T-helper 9 cell (primary cell): ENCODE measurements around the gene TCF4.

Source experiments
- DNase-seq: peaks from one replicate; pipeline ENCODE4 v3.0.0-alpha.2; 2020
- total RNA-seq, 2 donors: gene quantifications; one replicate each; lab custom pipeline; 2026; lab: John Stamatoyannopoulos, UW

The TCF4 gene
- 0 to 0.63 reads per million in 2 donors for total RNA-seq

DNA sequence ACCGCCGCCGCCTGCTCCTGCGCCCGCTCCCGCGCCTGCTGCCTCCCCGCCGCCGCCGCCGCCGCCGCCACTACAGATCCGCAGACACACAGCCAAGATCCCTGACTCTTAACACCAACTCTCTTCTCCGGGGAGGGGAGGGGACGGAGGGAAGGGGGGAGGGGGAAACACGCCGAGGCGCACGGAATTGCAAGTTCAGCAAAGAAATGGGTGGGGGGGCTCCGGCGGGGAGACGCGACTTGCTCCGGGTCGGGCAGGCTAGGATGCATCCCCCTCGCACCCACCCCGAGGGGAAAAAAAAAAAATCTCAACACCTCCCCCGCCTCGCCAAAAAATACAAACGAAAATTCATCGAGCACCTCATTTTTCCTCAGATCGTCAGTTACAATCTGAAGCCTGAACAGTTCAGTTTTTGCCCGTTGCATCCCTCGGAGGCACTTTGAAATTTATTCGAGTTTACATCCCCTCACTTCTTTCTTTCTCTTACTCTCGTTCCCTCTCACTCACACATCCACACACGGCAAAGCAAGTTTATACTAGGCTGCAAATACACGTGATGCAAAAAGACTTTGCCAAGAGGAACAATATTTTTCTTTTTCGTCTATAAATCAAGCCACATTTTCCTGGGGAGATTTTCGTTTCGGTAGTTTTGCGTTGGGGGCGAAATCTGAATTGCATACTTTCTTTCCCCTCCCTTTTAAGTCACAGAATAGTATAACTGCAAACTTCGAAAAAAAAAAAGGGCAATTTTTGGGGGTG lies at the start of gene TCF4:
Gene TCF4, minus strand, starts transcription at position 82 of the 759 bp plus-strand sequence. CDS start 1,076 bp downstream, outside the sequence.
- no peak for DNase-seq

DNA sequence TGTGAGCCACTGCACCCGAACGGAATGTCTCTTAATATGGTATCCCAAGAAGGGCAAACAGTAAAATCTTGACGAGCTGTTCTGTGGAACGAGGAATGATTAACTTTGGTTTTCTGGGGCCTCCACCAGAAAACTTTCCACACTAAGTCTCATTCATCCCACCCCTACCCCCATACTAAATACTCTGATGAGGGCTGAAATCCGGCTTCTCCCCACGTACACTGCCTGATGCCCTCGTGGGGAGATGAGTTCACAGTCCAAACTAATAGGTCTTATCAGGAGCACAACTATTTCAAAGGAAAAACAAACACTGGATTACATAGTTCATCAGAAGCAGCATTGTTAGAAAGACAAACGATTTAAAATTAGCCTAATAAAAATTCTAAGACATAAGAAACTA lies 49.2 kb upstream of the TCF4 start:
- DNase-seq = no peak

DNA sequence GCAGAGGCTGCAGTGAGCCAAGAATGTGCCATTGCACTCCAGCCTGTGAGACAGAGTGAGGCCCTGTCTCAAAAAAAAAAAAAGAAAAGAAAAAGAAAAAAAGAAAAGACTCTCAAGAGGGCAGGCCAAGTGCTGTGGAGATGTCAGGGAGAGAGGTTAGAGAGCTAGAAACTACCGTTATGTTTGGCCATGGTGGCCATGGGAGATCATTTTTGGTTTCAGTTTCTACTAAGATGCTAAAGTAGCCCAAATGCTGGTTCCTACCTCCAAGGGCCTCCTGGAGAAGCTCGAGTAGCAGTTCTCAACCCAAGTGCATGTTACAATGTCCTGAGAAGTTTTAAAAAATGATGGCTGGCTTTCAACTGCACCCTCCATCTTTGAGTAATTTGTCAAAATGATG lies 47.4 kb upstream of the TCF4 start:
- no peak for DNase-seq

DNA sequence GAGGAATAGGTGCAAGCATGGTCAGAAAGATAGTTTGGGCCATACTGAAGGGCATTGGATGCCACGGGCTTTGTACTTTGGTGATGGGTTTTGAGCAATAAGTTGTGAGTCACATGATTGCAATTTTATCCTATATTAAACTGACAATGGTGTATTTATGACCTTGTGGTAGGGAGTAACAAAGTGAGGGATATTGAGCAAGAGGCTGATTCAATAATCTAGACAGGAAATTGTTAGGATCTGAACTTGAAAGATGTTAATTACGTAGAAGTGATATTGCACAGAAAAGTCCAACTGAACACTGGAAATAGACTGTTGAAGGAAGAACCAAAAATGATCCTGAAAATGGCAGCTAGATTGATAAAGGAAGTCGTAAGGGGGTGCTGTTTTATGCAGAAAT lies 46.6 kb upstream of the TCF4 start:
- no peak for DNase-seq

DNA sequence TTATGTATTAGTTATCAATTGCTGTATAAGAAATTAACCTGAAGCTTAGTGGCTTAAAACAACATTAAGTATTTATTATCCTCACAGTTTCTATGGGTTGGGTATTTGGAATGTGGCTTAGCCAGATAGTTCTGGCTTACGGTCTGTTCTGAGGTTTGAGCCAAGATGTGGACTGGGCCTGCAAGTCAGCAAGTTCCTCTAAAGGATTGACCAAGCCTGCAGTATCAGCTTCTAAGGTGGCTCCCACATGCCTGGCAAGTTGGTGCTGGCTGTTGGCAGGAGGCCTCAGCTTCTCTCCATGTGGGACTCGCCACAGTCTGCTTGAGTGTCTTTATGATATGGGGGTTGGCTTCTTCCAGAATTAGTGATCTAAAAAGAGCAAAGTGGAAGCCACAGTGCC lies 45.0 kb upstream of the TCF4 start:
- no peak for DNase-seq

DNA sequence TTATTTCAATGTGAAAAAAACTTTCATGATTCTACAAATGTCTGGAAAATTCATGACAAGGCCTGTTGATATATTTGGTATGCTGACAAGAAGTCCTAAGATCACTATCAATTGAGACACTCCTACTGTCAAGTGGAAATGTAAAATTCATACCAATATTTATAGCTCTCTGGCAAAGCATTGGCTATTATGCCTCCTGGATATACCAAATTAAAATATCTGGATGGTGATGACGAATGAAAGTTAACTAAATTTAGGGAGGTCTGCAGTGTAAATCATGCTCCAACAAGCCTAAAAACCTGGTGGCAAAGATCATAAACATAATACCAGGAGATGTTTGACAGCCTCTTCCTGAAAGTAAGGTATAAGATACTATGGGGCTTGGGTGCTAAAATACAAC lies 41.1 kb upstream of the TCF4 start:
- DNase-seq = no peak

DNA sequence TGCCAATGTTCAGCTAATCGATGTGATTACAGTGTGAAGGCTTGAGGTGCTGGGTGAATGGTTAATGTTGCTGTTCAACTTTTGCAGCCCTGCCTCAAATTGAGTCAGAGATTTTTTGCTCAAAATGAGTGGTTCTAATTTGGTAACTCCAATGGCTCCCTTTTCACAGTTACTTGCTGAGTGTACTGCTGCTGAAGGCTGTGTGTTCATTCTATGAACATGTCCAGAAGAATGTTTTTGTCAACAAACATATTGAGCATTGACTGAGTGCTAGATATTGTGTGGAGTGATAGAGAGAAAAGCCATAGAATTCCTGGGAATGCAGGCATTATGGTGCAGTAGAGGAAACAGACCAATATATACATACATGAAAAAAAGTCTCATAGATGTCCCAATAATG lies 39.0 kb upstream of the TCF4 start:
- no peak for DNase-seq

DNA sequence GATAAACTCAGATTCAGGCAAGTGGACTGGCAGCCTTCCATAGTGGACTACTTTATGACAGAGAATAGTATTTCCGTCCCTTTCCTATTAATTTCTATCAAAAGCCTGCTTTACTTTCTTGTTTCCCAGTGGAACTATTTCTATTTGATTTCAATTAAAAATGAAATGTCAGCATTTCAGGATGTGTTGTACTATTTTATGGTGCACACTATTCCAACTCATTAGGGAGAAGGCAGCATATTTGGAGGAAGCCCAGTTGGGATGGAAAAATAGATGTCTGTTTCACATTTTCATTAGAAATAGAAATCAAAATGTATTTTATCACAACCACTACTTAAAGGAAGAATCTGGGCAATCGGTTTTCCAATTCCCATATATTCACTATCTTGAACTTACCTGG lies 37.9 kb upstream of the TCF4 start:
- no peak for DNase-seq

DNA sequence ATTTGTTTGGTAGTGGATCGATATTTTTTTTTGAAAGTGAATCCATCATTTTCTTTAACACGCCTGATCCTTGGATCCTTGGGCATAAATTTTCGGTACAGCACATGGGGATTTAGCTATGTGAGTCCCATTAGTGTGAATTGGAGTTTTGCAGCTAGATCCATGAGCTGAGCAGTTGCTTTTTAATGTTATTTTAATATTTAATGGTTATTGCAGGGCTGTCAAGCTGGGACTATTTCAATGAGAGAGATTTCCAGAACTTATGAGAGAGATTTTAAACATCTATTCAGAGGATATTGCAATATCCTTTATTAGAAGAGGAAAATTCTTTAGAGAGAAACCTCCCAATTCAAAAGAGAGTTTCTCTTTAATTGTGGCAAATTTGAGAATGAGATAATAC lies 35.6 kb upstream of the TCF4 start:
- DNase-seq = no peak

DNA sequence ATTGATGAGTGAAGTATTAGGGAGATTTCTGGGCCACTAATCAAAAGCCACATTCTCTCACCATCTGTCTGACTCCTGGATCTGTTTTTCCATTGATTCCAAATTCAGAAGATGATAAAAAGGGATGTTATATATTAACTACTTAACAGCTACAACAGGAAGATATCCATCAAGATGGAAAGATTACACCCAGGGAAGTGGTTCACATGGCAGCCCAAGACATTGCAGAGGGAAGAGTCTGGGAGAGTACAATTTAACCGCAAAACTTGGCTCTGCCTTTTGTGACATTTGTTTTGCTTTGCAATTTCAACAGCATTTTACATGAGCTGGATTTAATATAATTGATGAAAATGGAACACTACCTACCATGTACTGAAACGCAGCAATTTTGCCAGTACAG lies 22.5 kb upstream of the TCF4 start:
- DNase-seq = no peak

DNA sequence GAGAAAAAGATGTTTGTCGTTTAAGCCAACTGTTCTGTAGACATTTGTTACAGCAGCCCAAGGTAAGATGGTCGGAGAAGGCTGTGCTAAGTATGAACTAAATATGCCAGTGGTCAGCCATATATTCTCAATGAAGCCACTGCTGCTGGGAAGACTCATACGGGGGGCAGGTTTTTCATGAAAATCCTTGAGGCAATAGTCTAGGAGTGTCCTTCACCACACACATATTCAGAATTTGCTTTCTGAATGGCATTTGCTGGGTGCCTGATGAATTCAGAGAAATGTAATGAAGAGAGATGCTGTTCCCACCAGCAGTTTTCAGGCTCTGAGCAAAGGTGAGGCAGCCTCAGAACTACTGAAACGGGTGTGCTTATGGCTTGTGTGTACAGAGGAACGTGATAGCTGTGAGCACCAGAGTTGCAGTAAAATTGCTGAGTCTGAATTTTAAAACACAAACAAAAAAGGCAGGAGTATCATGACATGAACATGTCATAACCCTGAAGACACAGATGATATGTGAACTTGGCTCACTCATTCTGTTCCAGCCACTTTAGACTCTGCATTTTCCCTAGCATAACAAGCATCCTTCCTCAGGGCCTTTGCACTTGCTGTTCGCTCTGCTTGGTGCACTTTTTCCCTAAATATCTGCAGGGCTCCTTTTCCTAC lies 21.3 kb upstream of the TCF4 start:
- DNase-seq = no peak

DNA sequence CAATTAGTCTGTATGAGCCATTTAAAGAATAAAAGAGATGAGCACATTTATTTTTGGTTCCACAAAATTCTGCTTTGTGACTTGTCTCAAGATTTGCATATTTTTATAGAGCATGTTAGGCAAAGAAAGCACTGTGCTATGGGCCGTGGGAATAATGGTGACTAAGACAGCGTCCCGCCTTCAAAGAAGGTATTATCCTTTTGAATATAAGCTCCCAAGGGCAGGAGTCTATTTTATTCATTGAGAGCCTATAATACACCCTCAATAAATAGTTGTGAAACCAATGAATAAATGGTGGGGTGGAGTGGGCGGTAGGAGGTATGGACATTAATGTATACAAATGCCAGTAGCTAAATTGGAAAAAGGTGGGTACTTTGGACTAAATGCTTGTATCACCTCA lies 20.5 kb upstream of the TCF4 start:
- DNase-seq = no peak

DNA sequence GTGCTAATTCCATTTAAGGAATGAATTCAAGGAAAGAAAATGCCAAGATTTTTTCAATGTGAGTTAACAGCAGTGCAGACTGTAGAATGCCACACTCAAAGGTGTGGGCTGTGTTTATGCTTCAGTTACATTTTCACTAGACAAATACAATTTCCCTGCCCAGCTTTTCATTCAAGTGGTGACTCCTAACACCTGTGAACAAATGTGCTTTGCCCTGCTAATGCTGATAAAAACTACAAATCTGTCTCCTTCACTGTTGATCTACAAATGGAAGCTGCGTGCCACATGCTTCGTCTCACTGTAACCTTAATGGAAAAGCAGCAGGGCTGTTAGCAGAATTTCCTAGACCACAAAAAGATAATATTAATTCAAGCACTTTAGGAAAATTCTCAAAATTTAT lies 19.8 kb upstream of the TCF4 start:
- DNase-seq = no peak

DNA sequence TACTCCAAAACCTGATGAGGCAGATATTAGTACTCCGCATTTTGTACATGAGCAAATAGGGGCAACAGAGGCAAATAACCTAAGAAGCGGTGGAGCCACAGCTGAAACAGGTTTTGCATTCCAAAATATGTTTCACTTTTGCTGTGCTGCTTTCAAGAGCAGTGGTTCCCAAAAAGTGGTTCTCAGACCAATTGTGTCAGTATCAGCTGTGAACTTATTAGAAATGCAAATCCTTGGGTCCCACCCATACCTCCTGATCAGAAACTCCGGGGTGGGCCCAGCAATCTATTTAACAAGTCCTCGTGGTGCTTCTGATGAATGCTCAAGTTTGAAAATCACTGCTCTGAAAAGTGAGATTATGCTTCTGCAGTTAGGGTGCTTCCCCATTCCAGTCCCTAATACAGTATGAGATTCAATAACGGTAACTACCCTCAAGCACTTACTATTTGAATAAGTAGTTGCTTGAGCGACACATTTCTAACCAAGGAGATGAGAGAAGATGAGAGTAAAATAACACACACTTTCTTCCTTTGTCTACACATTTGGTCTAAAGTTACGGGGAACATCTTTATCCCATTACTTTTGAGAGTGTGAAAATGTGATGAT lies 17.8 kb upstream of the TCF4 start:
- no peak for DNase-seq

DNA sequence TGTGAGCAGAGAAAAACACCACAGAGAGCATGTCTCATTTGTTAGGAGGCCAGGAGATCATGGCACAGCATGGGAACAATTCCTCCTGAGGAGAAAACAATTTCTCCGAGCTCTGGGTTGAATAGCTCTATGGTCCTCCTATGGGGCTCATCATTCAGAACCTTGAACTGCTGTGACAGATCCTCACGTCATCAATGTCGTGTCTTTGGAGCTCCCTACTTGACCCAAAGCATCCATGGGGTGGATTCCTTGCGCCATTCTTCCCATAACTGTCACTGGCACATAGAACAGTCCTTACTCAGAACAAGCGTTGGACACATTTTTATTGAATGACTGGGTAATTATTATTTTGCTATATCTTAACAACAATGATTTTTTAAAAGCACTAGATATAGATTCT lies 15.8 kb upstream of the TCF4 start:
- DNase-seq = no peak

DNA sequence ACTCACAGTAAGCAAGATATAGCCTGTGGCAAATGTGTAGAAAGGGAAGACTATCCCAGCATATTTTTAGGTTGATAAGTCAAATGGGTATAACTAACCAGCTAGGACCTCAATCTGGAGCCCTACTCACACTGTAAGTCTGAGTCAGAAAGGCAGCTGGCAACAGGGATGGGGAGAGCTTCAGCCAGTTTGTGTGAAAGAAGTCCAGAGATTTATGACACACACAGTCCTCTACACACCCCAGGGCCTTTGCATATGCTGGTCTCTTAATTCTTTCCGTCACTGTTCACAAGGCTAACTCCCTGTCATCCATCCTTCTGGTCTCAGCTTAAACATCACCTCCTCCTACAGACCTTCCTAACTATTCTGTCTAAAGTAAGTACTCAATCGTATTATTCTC lies 5.9 kb upstream of the TCF4 start:
- no peak for DNase-seq

DNA sequence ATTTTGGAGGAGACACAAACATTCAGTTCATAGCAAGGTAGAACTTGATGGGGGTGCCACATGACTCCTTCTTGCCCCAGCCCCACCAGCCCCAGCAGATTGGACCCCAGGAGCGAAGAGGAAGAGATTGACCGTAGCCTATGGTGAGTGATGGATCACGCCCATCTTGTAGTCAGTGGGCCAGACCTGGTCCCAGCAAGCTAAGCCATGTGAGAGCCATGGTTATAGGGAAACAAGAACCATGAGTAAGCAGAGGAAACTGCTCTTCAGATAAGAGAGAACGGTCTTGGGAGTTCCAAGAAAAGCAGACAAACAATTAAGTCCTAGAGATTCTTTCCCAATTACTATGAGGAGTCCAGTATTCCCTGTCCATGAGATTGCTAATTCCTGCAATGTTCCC lies 4.6 kb upstream of the TCF4 start:
- DNase-seq = no peak

DNA sequence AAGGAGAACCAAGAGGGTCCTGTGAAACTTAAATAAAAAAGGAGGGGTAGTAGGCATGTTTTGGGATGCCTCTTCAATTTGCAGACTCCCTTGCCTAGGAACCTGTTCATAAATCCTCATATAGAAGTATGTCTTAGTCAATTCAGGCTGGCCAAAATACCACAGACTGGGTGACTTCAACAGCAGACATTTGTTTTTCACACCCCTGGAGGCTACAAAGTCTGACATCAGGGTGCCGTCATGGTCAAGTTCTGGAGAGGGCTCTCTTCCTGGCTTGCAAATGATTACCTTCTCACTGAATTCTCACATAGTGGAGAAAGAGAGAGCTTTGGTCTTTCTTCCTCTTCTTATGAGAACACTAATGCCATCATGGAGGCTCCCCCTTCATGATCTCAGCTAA lies 4.1 kb upstream of the TCF4 start:
- no peak for DNase-seq

DNA sequence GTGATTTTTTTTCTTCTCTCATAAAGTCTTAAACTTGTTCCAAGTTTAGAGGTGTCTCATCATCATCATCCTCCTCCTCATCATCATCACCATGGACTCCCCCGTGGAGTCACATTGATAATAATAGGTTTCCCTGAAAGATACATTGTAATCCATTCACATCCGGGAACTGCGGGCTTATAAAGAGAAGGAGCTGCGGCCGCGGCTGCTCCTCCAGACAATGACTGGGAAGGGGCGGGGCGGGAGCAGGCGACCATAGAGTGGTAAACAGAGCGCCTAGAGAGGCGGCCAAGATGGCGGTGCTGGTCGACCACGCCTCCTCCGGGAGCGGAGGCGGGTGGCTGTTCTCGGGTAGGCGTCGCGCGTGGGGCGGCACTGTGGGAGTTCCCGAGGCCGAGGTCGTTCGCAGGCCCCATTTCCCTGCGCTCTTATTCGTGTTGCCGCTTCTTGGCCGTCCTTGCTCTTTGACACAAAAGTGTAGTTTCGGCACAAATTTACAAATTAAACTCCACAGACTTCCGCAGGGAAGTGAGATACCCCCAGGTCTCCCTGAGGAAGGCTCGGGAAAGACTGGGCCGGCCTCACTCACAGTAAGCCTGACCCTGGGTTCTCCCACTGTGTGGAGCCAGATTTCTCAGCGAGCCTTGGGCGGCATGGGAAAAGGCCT lies 1.8 kb upstream of the TCF4 start:
- peak; percentile 7 for DNase-seq

DNA sequence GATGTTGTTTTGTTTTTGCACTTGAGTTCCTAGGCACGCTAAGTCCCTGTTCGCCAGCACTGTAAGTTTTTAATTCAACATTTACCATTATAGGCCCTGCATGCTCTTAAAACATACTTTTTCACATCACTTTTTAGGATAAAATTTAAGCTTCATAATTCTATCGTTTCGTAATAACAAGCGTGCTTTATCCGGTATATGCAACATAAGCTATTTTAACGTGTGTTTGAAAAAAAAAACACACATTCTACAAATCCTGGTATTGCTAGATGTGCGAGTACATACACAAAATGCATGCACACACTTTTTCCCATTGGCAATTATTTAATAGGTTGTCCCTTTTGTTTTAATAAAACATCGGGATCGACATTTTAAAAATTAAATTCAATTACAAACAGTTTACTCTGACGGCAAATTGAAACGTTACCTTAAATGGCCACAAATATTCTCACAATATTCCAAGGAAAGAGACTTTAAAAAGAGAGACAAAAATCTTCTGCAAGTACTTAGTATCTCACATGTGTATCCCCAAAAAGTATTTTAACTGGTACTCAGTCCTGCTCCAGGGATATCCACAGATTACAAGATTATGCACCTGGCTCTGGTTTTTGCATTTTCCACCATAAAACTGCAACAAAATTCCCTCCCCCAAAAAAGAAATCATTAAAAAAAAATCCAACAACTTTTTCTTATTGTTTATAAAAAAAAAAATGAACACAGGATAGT lies 1.0 kb upstream of the TCF4 start:
- DNase-seq = no peak

DNA sequence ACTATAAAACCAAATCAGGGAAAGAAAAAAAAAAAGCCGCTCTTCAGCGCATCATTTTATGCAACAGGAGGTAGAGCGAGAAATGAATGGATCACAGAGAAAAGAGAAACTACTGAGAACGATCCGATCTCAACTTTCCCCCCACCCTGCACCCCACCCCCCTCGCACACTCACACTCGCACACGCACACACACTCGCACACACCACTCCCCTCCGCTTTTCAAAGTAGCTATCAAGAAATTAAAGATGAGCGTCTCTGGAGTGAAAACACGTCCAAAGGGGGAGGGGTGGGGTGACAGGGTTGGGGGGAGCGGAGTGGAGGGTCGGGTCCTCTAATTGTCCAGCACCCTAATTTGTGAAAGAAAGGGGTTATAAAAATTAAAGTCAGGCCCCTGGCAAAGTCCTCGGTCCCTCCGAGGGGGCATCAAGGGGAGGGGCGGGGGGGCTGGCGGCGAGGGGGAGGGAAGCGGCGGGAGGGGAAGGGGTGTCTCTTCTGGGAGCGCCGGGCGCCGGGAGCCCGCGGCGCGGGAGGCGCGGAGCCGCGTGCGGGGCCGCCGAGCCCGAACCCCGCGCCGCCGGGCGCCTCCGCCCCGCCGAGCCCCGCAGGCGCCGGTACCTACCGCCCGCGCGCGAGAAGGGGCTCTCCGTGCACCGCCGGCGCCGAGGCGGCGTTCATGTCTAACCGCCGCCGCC lies 428 bp downstream of the TCF4 start:
- DNase-seq = no peak

DNA sequence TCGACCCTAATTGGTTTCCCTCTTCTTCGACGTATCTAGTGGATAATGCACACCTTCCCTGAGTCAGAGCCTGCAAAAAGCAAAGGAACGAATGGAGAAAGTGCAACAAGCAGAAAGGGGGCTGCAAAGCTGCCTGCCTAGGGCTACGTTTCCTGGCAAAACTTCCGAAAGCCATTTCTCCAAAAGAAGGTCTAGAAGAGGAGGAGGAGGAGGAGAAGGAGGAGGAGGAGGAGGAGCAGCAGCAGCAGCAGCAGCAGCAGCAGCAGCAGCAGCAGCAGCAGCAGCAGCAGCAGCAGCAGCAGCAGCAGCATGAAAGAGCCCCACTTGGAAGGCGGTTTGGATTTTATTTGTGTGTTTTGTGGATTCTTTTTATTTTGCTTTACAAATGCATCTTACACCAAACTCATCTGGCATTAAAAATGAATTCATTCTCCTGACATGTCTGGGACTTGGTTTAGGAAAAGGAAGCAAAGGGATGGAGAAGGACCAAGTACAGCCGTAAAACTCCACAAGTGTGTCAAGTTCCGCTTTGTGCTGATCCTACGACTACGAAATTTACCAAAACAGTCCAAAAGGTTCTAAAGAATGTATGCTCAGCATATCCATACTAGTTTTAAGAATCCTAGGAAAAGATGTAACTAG lies 2.0 kb downstream of the TCF4 start:
- no peak for DNase-seq
